ENCODE results near the gene KLK11.

Gene KLK11

DNA sequence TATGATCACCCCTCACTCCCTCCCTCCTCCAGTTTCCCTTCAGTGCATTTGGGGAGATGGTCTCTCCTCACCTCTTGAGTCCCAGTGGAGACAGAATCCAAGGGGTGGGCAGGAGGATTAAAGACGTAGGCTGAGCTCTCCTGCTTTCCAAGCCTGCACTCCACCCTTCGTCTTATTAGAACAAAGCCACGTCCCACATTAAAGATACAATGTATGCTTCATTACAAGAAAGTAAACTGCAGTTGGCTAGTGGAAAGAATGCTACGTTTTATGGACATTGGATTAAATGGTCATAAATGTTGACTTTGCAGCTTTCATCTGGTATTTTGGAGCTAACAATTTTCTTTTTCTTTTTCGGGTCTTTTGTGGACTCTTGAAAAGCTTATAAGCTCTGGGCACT lies 1.5 kb upstream of the KLK11 start:
- no peak for DNase-seq (ENCODE audit: low spot score)

DNA sequence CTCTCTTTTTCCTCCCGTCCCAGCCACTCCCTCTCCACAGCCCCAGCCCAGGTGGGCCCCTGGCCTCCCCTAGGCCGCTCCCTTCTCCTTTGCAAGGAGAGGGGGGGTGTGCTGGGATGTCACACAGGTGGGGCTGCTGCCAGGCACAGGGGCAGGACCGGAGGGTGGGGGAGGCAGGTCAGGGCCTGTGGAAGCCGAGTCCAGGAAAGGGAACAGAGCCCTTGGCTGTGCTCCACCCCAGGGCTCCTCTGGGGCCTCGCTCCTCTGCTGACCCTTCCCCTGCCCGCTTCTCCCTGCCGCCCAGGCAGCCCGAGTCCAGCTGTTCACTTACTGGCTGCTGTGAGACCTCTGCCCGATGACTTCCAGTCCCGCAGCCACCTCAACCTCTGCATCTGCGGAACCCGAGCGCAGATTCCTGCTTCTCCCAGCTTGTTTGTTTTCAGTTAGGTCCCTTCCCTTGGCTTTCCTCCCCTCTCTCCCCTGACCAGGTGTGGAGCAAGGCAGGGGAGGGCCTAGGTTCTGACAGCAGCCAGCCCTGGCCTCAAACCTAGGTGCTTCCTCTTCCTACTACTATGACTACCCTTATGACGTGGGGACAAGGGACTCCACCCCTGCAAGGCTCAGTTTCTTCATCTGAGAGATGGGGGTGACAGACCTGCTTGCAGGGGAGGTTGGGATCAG lies 850 bp upstream of the KLK11 start:
- DNase-seq (ENCODE audit: low spot score) = no peak

DNA sequence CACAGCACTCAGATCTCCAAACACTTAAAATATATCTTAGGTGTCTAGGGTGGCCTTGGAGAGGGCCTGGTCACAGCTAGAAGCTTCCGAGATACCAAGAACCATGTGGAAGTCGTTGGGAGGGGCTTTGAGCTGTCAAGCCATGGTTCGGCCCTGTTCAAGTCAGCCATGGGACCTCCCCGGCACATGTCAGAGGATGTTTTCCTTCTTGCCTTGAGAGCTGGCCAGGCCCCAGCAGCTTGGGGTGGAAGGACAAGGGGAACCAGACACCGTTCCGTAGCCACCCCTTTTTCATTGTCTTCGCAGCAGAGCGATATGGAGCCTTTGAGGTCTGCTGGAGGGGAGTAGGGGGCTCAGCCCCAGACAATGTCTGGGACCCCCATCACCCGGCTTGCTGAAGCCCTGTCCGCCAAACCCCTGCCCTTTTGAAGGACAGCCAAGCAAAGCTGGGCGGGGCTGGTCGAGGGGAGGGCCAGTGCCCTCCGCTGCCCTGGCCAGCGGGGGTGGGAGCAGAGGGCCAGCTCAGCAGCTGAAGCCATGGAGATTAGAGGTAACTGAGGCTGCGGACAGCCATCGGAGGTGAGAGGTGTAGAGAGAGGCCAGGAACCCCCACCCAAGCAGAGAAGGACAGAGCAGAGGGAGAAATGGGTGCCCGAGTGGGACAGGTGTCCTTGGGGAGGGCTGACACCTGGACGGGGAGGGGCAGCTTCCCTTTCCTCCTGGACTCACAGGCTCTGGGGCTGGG lies 435 bp downstream of the KLK11 start:
- DNase-seq (ENCODE audit: low spot score) = no peak

DNA sequence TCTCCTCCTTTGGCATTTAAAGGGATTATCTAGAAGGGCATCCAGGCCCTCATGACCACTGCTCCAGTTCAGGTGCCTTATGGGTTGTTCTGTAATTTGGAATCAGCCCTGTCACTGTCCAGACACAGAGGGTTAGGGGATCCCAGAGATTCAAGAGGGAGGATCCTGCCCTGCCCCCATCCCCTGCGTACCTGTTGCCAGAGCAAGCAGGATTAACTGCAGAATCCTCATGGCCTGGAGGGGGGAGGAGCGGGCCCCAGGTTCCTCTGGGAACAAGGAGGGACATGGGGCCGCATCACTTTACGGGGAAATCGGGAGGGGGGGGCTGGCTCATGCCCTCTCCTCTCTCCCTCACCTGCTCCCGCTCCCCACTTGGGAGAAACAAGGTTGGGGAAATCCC lies 1.0 kb downstream of the KLK11 start:
- no peak for DNase-seq (ENCODE audit: low spot score)

DNA sequence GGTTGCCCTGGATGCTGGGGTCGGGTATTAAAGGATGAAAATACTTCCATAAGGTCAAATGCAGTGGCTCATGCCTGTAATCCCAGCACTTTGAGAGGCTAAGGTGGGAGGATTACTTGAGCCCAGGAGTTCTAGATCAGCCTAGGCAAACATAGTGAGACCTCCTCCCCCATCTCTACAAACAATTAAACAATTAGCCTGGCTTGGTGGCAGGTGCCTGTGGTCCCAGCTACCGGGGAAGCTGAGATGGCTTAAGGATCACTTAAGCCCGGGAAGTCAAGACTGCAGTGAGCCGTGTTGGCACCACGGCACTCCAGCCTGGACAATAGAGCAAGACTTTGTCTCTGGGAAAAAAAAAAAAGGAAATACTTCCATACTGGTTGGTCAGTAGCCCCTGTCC lies 1.5 kb downstream of the KLK11 start:
- no peak for DNase-seq (ENCODE audit: low spot score)

DNA sequence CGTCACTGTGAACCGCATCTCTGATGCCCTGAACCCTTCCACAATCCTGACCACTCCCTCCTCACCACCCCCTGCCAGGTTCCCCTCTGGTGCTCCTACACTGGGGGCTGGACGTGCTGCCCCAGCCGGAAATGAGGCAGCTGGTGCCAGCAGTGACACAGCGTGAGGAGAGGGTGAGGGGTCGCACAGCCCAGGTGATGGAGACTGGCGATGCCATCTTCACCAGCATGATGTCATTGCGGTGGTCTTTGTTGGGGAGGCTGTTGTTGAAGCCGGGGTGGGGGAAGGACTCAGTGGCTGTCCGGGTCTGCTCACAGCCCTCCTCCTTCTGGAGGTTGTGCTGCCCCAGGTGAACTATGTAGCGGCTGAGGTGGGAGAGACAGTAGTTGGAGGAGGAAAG lies 2.5 kb downstream of the KLK11 start:
- DNase-seq (ENCODE audit: low spot score) = no peak

DNA sequence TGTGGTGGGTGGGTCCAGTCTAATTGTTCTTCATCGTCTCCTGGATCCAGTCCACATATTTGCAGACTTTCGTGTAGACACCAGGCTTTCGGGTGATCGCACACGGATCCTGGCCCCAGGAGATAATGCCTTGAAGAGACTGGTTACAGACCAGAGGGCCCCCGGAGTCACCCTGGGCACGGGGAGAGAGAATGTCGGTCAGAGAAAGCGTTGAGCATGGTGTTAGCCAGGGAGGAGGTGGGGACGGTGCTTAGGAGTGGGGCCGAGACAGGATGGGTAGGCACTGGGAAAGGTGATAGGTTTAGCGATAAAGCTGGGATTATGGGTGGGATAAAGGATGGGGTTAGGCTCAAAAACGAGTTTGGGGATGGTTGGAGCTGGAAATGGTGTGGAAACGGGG lies 3.9 kb downstream of the KLK11 start:
- no peak for DNase-seq (ENCODE audit: low spot score)

DNA sequence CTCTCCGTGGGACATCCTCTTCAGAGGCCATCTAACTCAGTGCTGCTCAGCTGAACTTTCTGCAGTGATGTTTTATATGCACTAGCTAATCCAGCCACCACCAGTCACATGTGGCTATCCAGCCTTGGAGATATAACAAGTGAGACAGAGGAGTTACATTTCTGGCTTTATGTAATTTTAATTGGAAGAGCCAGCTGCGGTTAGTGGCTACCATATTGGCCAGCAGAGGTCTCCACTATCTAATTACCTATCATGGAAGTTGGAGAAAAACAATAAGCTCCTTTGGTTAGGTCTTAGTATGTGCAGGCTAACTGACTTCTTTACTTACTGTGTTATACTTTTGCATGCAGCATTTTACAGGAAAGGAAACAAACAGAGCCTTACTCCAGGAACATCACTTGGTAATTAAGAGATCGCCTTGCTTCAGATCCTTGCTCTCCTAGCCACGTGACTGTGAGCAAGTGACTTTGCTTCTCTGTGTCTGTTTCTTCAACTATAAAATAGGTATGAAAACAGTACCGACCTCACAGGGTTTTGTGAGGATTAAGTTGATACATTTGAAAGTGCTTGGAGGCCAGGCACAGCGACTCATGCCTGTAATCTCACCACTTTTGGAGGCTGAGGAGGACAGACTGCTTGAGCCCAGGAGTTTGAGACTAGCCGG lies 5.3 kb downstream of the KLK11 start:
- peak; percentile 61 for DNase-seq (ENCODE audit: low spot score)

DNA sequence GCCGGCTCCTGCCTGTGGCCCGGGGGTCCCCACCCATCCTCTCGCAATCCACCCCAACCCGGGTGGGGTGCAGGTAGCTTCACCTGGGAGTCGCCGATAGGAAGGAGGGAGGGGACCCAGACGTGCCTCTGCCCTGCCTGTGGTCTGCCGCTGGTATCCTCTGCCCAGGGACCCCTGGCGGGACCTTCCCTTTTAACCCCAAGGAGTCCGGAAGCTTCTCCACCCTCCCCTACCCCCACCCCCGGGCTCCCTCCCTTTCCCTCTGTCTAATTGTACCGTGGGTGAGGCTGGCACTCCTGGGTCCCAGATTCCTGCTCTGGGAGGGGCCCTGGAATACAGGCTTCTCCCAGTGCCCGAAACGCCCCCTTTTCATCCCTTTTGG lies 6.9 kb downstream of the KLK11 start, which contains the start of gene KLK10:
KLK10 (minus strand) TSS at position 166 of the 382 bp plus-strand sequence. CDS start 579 bp downstream, outside the sequence.
- DNase-seq (ENCODE audit: low spot score) = no peak

DNA sequence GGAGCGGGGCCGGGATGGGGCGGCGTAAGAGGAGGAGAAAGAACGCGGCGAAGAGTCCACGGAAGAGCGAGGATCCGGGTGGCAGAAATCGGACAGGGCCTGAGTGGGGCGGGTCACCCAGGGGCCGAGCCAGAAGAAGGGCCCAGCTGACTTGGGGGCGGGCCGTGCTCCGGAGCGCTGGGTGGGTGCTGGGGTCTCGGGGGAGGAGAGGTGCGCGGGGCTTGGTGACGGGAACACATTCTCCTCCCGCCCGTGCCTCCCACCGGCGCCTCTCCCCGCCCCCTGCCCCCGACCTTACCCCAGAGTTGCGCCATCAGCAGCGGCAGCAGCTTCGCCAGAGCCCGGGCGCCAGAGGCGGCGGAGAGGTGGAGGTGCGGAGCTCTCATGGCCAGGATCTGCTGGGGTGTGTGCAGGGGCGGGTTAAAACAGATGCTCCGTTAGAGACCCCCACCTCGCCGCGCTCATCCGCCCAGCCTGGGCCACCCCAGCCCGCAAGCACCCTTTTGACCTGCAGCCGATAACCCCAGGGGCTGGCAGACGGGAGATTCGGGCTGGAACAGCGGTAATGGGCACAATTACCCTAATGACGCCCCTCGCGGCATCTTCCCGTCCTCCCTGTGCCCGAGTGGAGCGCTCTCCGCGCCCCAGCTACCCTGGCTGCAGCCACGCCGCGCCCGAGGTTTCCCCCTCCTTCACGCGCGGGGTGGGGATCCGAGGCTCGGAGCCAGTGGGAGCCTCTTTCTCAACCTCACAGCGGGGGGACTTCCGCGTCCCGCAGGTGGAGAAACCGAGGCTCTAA lies 7.5 kb downstream of the KLK11 start:
- DNase-seq (ENCODE audit: low spot score) = peak; percentile 25

DNA sequence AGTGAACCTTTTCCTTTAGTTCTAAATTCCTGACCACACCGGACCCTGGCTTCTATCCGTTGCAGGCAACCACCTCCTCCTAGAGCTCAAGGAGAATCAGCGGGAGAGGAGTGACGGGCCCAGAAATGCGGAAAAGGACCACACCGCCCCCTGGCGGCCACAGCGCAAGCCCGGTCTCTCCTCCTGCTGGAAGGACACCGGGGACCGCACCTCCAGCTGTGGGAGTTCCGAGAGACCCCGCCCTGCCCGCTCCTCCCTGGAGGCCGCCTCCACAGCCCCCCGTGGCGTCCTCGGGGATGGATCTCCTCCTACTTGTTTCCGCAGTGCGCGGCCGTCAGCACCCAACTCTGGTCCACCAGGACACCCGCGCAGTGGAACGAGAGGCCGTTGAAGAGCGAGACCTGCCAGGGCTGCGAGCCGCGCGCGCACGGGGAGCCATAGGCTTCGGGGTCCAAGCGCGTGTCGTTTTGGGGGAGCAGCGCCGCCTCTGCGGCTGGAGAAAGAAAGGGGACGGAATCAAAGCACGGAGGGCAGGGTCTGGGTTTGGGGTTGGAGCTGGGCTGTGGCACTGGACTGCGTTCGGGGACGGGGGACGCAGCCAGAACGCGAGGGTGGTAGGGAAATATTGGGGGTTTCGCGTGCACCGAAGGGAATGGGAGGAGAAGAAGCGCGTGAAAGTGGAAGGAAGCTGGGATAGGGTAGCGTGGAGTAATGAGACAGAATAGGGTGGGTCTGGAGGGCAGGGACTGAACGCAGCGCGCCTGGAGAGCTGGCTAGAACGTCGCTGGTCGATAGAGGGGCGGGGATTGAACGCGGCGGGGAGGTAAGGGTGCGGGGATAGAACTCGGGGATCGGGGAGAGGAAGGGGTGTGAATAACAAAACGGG lies 9.4 kb downstream of the KLK11 start:
- DNase-seq (ENCODE audit: low spot score) = peak; percentile 78

DNA sequence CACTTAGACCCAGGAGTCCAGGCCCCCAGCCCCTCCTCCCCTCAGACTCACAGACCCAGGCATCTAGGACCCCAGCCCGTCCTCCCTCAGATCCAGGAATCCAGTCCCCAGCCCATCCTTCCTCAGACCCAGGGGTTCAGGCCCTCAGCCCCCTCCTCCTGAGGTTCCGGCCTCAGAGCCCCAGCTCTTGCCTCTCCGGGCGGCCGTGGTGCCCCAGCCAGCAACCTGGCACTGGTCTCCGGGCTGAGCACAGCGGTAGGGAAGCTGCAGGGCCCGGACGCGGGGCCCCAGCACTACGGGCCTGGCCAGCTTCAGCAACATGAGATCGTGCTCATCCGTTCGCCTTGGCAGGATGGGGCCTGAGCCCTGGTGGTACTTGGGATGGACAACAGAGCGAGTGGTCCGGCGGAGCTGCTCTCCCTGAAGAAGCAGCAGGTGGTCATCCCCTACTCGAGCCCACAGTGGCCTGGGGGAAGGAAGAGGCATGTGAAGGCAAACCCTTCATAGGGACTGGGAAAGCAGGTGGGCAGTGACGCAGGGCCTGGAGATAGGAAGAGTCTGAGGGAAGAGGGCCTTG lies 10.6 kb downstream of the KLK11 start:
- no peak for DNase-seq (ENCODE audit: low spot score)

DNA sequence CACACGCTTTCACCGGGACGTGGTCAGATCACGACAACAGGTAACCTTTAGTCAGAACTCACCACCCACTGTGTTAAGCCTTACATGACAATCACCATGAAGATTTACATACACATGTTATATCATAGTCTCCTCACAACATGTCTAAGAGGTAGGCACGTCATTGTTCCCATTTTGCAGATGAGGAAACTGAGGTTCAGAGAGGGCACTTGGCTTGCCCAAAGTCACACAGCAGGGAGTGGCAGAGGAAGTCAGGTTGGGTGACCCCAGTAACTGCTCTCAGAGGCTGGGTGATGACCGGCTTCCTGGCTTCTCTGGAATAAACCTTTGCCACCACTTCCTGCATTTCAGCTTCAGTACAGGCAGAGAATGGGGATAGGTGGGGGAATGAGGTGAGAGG lies 12.2 kb downstream of the KLK11 start:
- no peak for DNase-seq (ENCODE audit: low spot score)

DNA sequence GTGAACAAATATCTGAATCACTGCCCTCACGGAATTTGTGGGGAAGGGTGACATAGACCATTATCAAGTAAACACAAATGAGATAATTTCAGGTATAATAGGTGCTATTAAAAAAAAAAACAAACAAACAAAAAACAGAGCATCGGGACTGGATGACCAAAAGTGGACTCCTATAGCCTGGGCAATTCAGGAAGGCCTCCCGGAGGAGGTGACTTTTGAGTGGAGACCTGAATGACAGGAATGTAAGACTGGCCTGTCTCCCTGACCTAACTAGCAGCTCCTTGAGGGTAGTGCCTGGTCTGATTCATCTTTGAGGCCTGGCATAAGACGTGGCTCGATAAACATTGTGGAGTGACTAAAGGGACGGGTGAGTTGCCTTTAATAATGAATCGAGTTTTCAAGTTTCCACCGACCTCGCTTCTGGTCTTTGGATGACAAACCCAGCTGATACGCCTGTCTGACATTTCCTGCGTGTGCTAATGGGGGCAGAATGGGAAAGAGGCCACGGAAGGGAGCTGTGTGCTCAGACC lies 13.7 kb downstream of the KLK11 start:
- DNase-seq (ENCODE audit: low spot score) = no peak

DNA sequence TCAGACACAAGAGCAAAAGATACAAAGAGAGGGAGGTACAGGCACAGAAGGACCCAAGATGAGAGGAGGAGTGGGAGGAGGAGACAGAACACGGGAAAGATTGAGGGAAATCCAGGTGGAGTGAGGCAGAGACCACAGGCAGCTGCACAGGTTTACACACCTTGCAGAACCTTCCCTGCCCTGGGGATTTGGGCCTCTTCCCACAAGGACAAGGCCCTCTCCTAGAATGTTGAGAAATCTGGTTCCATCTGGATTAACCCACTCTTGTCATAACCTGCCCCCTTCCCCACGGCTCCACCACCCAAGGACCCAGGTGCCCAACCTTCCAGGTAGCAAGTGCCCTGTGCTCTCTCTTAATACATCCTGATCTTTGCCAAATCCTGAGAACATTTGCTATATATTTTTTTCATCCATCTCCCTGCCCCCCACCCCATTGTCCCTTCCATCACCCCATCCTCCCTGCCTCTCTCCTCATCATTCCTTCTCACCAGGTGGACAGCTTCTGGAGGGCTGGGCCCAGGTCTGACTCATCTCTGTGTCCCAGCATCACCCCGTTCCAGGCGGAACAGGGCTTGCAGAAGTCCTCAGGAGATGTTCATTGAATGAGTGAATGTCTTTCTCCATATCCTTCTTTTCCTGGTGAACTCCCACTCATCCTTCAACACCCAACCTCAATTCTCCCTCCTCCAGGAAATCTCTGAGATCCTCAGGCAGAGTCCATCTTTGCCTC lies 16.2 kb downstream of the KLK11 start:
- DNase-seq (ENCODE audit: low spot score) = no peak

DNA sequence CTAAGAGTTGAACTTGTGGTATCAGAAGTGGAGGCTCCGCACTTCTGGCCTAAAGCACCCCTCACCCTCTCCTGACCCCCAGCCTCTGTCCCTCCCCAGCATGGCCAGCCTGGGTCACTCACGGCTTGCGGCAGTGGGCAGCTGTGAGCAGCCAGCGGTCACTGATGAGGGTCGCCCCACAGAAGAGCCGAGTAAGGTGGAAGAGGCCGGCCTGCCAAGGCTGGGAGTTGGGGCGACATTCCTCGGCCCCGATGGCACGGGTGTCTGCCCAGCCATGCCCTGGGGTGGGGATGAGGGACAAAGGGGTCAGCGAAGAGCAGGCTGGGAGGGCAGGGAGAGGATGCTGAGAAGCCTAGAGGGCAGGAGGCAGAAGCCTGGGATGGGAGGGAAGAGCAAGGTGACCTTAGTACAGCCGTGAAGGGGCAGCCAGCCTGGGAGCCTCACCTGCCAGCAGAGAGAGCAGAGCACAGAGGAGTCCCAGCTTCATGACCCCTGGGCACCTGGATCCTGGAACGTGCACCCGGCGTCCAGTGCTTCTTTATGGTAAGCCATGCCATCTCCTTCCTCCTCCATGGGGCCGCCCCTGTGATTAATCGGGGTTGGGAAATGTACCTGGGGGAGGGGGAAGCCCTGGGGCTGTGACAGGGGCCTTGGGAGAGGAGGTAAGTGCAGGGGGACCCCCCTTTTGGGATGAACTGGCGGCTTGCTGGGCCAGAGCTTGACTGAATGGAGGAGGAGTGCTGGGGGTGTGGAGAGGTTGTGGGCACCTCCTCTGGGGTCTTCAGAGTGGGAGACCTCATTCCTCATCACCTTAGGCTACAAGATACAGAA lies 17.1 kb downstream of the KLK11 start:
- no peak for DNase-seq (ENCODE audit: low spot score)

DNA sequence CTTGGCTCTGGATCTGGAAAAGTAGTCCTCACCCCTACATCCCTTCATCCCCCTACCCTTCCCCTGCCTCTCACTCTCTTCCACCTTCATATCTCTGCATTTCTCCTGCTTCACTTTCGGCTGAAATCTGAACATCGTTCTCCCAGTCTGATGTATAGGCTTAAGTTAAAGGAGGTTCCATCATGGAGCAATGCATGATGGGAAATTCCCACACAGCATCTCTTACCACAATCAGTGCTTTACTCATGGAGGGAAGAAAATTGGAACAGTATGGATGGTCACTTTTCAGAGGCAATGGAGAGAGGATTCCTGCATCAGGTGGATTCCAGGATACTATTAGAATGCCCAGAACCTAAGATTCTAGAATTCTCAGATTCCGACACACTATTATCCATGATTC lies 18.9 kb downstream of the KLK11 start:
- DNase-seq (ENCODE audit: low spot score) = no peak

DNA sequence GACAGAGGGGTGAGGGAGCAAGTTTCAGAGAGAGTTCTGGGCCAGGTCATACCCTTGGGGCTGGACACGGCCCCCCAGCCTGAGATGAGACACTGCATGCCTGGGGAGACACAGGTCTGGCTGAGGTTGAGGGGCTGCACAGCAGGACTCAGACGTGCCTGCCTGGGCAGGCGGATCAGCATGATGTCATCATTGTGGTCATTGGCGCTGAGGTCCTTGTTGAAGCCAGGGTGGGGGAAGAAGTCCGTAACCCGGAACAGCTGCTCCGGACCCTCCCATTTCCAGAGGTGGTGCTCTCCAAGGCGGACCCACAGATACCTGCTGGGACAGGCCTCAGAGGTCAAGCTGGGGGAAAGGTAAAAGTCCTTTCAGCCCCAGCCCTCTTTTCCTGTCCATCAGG lies 20.0 kb downstream of the KLK11 start:
- no peak for DNase-seq (ENCODE audit: low spot score)

DNA sequence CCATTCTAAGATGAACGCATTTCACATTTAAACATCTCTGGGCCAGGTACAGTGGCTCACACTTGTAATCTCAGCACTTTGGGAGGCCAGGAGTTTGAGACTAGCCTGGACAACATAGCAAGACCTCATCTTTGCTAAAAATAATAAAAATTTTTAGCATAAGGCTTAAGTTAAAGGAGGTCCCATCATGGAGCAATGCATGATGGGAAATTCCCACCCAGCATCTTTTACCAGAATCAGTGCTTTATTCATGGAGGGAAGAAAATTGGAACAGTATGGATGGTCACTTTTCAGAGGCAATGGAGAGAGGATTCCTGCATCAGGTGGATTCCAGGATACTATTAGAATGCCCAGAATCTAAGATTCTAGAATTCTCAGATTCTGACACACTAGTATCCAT lies 21.2 kb downstream of the KLK11 start:
- DNase-seq (ENCODE audit: low spot score) = no peak
